ENCODE data around the gene COMMD10.

COMMD10 gene

GRCh38 chr5:116209166-116209565, 124.3 kb downstream of the COMMD10 start:
- no peaks in the 10 kb centered on the region for H3K4me1 Mint-ChIP-seq
- H3K36me3 Mint-ChIP-seq (ENCODE audit: low read depth): peaks cover 2% of the 10 kb centered on the region
- DNase-seq (no peak), ATAC-seq (no peak)
- H3K4me3 Mint-ChIP-seq: no peak overlapping the region
- H3K27me3 Mint-ChIP-seq: no peaks in the 10 kb centered on the region
- H3K27ac Mint-ChIP-seq: no peak overlapping the region
- no peaks in the 10 kb centered on the region for H3K9me3 Mint-ChIP-seq

GRCh38 chr5:116212225-116212624, 127.4 kb downstream of the COMMD10 start:
- no peaks in the 10 kb centered on the region for H3K9me3 Mint-ChIP-seq
- peaks cover 5% of the 10 kb centered on the region for H3K36me3 Mint-ChIP-seq (ENCODE audit: low read depth)
- DNase-seq: no peak
- H3K4me1 Mint-ChIP-seq: no peaks in the 10 kb centered on the region
- ATAC-seq: no peak
- H3K27me3 Mint-ChIP-seq: no peaks in the 10 kb centered on the region
- no peak overlapping the region for H3K4me3 Mint-ChIP-seq
- H3K27ac Mint-ChIP-seq: no peak overlapping the region

- no peak for ATAC-seq
- H3K27me3 Mint-ChIP-seq: no peaks in the 10 kb centered on the region
Measured at GRCh38 chr5:116216246-116216645, 131.4 kb downstream of the COMMD10 start.

DNA sequence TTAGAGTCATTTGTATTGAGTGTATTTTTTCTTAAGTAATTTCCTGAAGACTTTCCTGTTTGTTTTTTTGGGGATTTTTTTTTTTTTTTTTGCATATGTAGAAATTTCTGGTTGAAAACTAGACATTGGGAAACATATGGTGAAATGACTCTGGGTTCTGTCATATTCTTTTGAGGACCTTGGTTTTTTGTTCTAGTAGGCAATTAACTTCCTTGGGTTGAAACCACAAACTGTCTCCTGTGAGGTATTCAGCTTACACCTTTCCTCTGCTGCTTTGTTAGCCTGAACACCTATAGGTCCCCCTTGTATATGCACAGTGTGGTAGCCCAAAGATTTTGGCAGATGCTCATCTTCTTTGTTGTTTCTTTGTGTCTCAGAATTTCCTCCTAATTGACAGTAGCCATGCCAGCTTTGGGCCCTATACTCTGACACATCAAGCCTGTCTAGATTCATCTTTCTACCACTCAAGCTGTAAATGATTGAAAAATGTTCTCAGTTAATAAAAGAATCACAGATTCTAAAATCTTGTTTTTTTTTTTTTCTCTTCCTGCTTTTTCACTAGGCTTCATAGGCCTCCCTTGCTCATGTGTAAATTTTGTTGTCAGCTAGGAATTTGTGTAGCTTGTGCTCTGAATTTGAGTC, 140.6 kb downstream of the COMMD10 start:
- Mint-ChIP-seq H3K4me3 (no peak overlapping the region), H3K36me3 (ENCODE audit: low read depth) (peaks cover 30% of the 10 kb centered on the region), H3K27me3 (no peaks in the 10 kb centered on the region), H3K4me1 (no peaks in the 10 kb centered on the region), H3K9me3 (peaks cover 11% of the 10 kb centered on the region), H3K27ac (no peak overlapping the region)
- ATAC-seq (no peak), DNase-seq (no peak)

More at GRCh38 chr5:116216246-116216645, 131.4 kb downstream of the COMMD10 start:
- Mint-ChIP-seq H3K27ac (no peak overlapping the region), H3K4me1 (no peaks in the 10 kb centered on the region), H3K36me3 (ENCODE audit: low read depth) (peaks cover 17% of the 10 kb centered on the region), H3K9me3 (no peaks in the 10 kb centered on the region), H3K4me3 (no peak overlapping the region)
- no peak for DNase-seq

- Mint-ChIP-seq H3K27ac (no peak overlapping the region), H3K36me3 (ENCODE audit: low read depth) (peaks cover 27% of the 10 kb centered on the region), H3K4me1 (no peaks in the 10 kb centered on the region), H3K9me3 (peaks cover 5% of the 10 kb centered on the region), H3K4me3 (no peak overlapping the region), H3K27me3 (no peaks in the 10 kb centered on the region)
- no peak for ATAC-seq
- DNase-seq: no peak
Measured at GRCh38 chr5:116229131-116229689, 144.4 kb downstream of the COMMD10 start.

DNA sequence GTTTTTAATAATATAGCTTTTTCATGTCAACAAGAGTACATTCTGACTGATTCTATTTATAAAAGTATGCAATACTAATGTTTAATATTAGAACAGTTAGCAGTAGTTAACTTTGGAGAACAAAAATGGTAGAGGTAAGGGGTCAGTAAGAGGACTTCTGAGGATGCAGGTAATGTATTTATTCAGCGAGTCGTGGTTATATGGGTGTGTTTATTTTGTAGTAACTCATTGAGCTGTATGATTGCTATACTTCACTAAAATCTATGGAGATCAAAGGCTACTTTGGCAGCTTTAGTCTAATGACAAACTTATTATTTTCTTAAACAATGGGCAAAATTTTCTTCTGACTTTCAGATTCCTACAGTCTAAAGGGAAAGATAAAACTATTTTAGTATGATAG, 146.5 kb downstream of the COMMD10 start:
- H3K27me3 Mint-ChIP-seq: no peaks in the 10 kb centered on the region
- peaks cover 9% of the 10 kb centered on the region for H3K9me3 Mint-ChIP-seq
- H3K36me3 Mint-ChIP-seq (ENCODE audit: low read depth): peaks cover 17% of the 10 kb centered on the region
- DNase-seq: no peak
- no peak for ATAC-seq
- no peaks in the 10 kb centered on the region for H3K4me1 Mint-ChIP-seq
- no peak overlapping the region for H3K4me3 Mint-ChIP-seq
- H3K27ac Mint-ChIP-seq: no peak overlapping the region

GRCh38 chr5:116234681-116235080, 149.9 kb downstream of the COMMD10 start:
- H3K36me3 Mint-ChIP-seq (ENCODE audit: low read depth): peaks cover 25% of the 10 kb centered on the region
- H3K4me3 Mint-ChIP-seq: no peak overlapping the region
- no peak overlapping the region for H3K27ac Mint-ChIP-seq
- H3K27me3 Mint-ChIP-seq: no peaks in the 10 kb centered on the region
- ATAC-seq (no peak), DNase-seq (no peak)
- H3K9me3 Mint-ChIP-seq: peaks cover 16% of the 10 kb centered on the region
- no peaks in the 10 kb centered on the region for H3K4me1 Mint-ChIP-seq

DNA sequence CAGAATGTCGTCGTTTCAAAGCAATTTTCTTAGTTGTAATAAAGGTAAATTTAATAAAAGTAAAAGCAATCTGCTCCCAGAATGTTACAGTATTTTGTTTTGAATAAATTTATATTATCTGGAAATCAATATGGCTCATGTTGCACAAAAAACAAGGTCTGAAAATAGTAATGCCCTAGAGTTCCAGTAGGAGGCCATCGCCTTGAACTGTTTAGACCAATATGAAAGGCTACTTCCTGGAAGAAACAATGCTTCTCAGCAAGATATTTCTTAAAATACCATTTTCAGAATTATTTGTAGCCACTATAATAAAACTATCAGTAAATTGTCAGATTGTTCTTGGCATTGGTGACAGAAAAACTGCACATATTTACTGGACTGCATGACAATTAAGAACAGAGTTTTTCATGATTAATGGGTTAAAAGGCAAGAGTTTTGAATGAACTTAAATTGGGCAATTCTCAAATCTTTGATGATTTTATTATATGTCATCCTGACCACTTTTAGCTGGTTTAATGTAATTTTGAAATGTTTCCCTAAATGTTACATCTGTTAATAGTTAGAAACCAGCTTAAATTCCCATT, 153.2 kb downstream of the COMMD10 start:
- Mint-ChIP-seq H3K27ac (no peak overlapping the region), H3K27me3 (no peaks in the 10 kb centered on the region), H3K36me3 (ENCODE audit: low read depth) (peaks cover 28% of the 10 kb centered on the region), H3K9me3 (peaks cover 26% of the 10 kb centered on the region), H3K4me1 (no peaks in the 10 kb centered on the region), H3K4me3 (no peak overlapping the region)
- ATAC-seq: no peak
- DNase-seq: no peak

DNA sequence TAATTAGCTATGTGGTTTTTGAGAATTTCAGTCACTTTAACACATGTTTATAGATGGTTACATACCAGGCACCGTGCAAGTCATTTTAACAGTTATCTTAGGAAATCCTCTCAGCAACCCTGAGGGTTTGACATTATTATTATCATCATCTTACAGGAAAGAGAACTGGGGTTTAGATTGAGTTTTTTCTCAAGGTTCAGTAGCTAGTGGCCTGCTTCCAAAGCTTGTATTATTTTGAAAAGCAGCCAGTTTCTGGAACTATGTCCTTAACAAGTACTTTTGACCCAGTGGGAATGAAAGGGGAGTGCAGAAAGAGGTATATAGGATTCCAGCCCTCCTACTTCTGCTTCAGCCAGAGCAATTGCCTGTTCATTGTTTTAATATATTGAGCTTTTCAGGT, 157.5 kb downstream of the COMMD10 start:
- H3K27me3 Mint-ChIP-seq: no peaks in the 10 kb centered on the region
- no peaks in the 10 kb centered on the region for H3K4me1 Mint-ChIP-seq
- no peak overlapping the region for H3K4me3 Mint-ChIP-seq
- no peak for DNase-seq
- no peak for ATAC-seq
- peaks cover 37% of the 10 kb centered on the region for H3K9me3 Mint-ChIP-seq
- peaks cover 34% of the 10 kb centered on the region for H3K36me3 Mint-ChIP-seq (ENCODE audit: low read depth)
- H3K27ac Mint-ChIP-seq: no peak overlapping the region

GRCh38 chr5:116248432-116248831, 163.6 kb downstream of the COMMD10 start:
- H3K27me3 Mint-ChIP-seq: no peaks in the 10 kb centered on the region
- ATAC-seq: no peak
- H3K9me3 Mint-ChIP-seq: peaks cover 37% of the 10 kb centered on the region
- no peaks in the 10 kb centered on the region for H3K4me1 Mint-ChIP-seq
- H3K36me3 Mint-ChIP-seq (ENCODE audit: low read depth): peaks cover 28% of the 10 kb centered on the region
- no peak overlapping the region for H3K27ac Mint-ChIP-seq
- DNase-seq: no peak
- H3K4me3 Mint-ChIP-seq: no peak overlapping the region

DNA sequence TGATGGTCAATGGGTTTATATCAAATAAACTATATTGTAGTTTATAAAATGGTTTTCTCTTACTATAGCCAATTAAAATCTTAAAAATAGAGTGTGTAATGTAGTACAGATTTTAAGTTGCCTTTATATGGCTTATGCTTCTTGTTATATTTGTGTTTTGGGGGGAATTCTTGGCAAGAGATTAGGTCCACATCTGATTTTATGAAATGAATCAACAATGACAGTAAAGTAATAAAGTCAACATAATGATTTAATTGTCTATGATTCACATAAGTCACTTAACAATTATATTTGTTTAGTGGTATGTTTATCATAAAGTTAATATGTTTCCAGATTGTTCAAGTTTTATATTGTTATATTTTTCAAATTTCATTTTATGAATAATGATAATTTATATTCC, 164.8 kb downstream of the COMMD10 start:
- Mint-ChIP-seq H3K36me3 (ENCODE audit: low read depth) (peaks cover 28% of the 10 kb centered on the region), H3K27ac (no peak overlapping the region), H3K27me3 (no peaks in the 10 kb centered on the region), H3K4me3 (no peak overlapping the region), H3K4me1 (no peaks in the 10 kb centered on the region), H3K9me3 (peaks cover 38% of the 10 kb centered on the region)
- ATAC-seq (no peak), DNase-seq (no peak)

DNA sequence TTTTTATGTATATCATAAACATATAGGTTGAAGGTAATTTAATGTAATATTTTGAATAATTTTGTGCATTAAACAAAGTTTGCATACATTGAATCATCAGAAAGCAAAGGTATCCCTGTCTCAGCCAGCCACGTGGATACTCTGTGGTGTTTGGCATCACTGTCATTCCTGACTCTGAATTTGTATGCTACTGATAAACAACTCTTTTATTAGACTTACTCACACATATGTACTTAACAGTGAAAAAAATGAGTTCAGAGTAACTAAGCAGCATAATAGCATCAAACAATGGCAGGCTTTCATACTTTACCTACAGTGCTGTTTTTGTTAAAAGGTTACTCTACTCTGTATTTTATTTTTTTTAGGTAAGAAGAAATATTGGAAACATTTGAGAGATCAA, 171.9 kb downstream of the COMMD10 start:
- no peaks in the 10 kb centered on the region for H3K27me3 Mint-ChIP-seq
- no peaks in the 10 kb centered on the region for H3K4me1 Mint-ChIP-seq
- peaks cover 50% of the 10 kb centered on the region for H3K36me3 Mint-ChIP-seq (ENCODE audit: low read depth)
- DNase-seq (no peak), ATAC-seq (no peak)
- no peak overlapping the region for H3K27ac Mint-ChIP-seq
- peaks cover 32% of the 10 kb centered on the region for H3K9me3 Mint-ChIP-seq
- H3K4me3 Mint-ChIP-seq: no peak overlapping the region

DNA sequence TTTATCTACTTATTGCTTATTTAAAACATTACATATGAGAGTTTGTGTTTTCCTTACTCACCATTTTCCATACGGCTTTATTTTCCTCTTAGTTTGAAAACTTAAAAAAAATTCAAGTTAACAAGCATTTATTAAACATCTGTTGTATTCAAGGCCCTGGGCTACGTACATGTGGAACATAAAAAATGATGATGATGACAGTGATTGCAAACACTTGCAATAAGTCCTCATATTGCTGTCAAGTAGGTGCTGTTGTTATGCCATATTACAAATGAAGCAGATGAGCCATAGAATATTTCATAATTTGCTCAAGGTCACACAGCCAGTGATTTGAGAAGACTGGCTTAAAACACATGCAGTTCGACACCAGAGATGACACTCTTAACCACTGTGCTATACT, 180.6 kb downstream of the COMMD10 start:
- peaks cover 44% of the 10 kb centered on the region for H3K9me3 Mint-ChIP-seq
- H3K36me3 Mint-ChIP-seq (ENCODE audit: low read depth): peaks cover 57% of the 10 kb centered on the region
- no peaks in the 10 kb centered on the region for H3K4me1 Mint-ChIP-seq
- no peak overlapping the region for H3K27ac Mint-ChIP-seq
- no peaks in the 10 kb centered on the region for H3K27me3 Mint-ChIP-seq
- no peak for DNase-seq
- no peak for ATAC-seq
- H3K4me3 Mint-ChIP-seq: no peak overlapping the region

- H3K4me1 Mint-ChIP-seq: peaks cover 3% of the 10 kb centered on the region
- ATAC-seq (peak; percentile 82), DNase-seq (no peak)
- no peak overlapping the region for H3K4me3 Mint-ChIP-seq
- H3K27ac Mint-ChIP-seq: no peak overlapping the region
- H3K36me3 Mint-ChIP-seq (ENCODE audit: low read depth): peaks cover 39% of the 10 kb centered on the region
- no peaks in the 10 kb centered on the region for H3K27me3 Mint-ChIP-seq
- peaks cover 45% of the 10 kb centered on the region for H3K9me3 Mint-ChIP-seq
Measured at GRCh38 chr5:116271446-116272025, 186.7 kb downstream of the COMMD10 start.

DNA sequence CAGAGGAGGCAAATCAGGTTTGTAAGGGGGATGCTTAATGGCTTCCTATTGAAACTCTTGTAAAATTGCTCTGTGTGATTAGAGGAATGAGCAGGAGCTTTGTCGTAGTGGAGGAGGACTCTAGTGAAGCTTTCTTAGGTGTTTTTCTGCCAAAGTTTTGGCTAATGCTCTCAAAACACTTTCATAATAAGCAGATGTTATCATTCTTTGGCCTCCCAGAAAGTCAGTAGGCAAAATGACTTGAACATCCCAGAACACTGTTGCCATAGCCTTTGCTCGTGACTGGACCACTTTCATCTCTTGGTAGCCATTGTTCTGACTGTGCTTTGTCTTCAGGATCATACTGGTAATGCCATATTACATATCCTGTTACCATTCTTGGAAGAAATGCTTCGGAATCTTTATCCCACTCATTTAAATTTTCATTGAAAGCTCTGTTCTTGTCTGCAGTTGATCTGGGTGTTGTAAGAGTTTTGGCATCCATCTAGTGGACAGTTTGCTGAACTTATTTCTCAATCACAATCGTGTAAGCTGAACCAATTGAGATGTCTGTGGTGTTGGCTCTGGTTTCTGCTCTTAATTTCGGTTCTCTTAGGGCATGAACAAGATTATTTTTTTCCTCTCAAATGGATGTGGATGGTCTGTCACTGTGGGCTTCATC, 187.6 kb downstream of the COMMD10 start:
- H3K9me3 Mint-ChIP-seq: peaks cover 45% of the 10 kb centered on the region
- no peak for DNase-seq
- peaks cover 40% of the 10 kb centered on the region for H3K36me3 Mint-ChIP-seq (ENCODE audit: low read depth)
- no peak for ATAC-seq
- H3K4me3 Mint-ChIP-seq: no peak overlapping the region
- H3K27ac Mint-ChIP-seq: no peak overlapping the region
- H3K27me3 Mint-ChIP-seq: no peaks in the 10 kb centered on the region
- H3K4me1 Mint-ChIP-seq: peaks cover 3% of the 10 kb centered on the region
